Measurements from ENCODE around the gene SMC3.

DNA sequence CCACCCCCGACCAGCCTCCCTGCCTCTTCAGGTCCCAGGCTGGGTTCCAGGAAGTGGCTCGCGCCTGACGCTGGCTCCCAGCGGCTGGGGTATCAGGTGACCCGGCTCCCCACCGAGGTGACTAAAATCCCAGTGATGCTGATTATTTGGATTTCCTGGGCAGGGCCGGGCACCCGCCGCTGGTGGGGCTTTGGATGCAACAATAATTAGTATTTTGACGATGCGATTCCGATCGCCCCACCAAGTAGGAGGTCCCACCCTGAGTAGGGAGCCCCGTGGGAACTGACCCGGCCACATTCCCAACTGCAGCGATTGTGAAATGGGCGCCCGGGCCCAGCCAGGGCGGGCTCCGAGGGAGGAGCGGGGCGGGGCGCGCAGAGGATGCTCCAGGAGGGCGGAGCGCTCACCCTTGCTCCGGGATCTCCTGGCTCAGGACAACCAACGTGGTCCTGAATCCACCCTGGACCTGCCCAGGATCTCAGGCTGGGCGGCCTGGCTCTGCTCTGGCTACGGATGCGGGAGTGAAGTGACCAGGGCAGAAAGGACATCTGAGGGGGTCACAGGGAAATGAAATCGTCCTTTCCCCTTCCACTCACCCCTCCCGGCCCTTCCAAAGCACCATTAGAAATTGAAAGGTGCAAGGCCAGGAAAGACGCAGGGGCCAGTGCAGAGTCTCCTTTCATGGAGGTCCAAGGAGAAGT lies 37.2 kb upstream of the SMC3 start:
- TF ChIP-seq, protein P1, sequence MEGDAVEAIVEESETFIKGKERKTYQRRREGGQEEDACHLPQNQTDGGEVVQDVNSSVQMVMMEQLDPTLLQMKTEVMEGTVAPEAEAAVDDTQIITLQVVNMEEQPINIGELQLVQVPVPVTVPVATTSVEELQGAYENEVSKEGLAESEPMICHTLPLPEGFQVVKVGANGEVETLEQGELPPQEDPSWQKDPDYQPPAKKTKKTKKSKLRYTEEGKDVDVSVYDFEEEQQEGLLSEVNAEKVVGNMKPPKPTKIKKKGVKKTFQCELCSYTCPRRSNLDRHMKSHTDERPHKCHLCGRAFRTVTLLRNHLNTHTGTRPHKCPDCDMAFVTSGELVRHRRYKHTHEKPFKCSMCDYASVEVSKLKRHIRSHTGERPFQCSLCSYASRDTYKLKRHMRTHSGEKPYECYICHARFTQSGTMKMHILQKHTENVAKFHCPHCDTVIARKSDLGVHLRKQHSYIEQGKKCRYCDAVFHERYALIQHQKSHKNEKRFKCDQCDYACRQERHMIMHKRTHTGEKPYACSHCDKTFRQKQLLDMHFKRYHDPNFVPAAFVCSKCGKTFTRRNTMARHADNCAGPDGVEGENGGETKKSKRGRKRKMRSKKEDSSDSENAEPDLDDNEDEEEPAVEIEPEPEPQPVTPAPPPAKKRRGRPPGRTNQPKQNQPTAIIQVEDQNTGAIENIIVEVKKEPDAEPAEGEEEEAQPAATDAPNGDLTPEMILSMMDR (IDR thresholded peaks at IDR 0.05; ENCODE audit: poor library complexity) = no peak
- TF ChIP-seq EZH2phosphoT487 (IDR thresholded peaks at IDR 0.05; ENCODE audit: low read depth, severe bottlenecking, unreplicated experiment) = no peak

Measured in hepatocyte (in vitro differentiated cells).